ENCODE measurements around the gene TBRG4.

TBRG4 gene

DNA sequence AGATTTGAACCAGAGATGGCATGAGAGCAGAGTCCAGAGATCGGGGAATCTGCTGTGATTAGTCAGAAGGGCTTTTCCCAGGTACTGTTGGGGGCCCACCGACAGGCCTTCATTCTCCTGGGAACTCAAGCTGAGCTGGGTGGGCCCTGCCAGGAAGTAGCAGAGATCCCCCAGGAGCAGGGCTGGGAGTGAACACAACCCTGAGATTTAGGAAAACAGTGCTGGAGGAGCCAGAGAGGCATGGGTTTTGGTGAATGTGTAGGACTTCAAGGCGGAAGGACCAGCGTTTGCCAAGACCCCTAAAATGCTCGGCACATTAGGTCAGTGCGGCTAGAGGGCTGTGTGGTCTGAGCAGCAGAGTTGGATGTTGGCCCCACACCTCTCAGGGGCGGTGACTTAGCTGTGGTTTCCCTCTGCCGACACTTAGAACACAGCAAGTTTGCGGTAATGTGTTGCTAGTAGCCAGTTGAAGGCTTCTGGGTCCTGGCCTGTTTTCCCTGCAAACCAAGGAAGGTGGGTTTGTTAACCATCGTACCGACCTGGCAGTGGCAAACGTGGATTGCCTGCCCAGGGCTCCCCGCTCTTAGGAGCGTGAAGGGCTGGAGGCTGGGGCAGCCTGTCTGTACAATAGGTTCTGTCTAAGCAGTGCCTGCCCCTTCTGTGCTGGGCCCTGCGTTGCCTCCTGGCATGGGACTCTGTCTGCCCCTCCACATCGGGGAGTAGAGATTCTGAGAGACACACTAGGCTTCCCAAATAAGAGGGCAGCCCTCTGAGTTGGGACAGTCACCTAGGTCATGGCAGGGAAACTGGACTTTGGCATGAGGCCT, 36.8 kb downstream of the TBRG4 start:
- no peak for DNase-seq (ENCODE audit: low read depth in 3 of 3)

DNA sequence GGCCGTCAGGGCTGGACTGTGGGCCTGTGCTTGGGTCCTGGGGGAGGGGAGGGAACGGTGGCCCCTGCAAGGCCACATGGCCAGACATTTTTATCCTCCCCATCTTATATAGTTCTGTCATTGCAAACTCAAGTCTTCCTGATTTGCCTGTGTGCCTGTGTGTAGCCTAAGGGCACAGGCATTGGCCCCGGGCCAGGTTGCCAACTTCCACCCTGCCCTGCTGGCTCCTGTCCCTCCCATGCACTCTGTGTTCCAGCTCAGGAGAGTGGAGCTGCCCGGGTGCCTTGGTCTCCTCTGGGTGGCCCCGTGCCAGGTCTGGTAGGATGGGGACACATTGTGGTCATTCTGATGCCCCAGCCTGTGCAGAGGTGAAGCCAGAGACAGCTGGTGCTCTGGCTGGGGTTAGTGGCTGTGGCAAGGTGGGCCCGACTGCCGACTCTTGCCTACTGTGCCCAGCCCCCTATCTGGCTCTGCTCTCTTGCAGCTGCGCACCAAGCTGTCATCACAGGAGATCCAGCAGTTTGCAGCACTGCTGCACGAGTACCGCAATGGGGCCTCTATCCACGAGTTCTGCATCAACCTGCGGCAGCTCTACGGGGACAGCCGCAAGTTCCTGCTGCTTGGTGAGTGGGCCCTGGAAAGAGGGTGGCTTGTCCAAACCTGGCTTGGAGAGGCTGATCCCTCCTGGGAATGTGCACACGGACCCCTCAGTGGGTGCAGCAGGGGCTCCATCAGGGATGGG, 37.5 kb downstream of the TBRG4 start:
- DNase-seq (ENCODE audit: low read depth in 3 of 3): no peak

DNA sequence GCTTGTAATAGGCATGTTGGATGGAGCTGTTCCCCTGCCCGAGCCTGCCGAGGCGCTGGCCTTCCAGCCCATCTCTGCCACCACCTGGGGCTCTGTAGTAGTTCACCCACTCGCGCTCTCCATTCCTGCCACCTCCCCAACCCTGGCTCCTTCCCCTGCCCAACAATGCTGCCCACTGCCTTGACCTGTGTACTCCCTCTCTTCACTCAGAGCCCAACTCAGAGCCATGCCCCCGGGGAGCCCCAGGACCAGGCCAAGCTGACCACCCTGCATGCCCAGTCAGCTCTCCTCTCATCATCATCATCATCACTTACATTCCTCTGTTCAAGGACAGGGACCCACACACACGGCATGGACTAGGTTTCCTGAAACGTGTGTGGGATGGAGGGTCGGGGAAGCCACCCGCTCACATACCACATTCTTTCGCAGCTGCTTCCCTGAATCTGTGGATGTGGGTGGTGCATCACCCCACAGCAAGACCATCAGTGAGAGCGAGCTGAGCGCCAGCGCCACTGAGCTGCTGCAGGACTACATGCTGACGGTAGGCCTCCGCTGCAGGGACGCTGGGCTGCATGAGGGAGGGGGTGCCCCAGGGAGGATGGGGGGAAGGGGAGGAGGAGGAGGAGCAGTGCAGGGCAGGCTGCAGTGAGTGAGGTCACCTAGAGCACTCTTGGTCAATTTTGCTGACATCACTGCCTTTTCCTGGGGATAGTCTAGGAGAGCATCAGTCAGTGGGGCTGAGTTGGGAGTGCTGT, 38.3 kb downstream of the TBRG4 start:
- DNase-seq (ENCODE audit: low read depth in 3 of 3): no peak

DNA sequence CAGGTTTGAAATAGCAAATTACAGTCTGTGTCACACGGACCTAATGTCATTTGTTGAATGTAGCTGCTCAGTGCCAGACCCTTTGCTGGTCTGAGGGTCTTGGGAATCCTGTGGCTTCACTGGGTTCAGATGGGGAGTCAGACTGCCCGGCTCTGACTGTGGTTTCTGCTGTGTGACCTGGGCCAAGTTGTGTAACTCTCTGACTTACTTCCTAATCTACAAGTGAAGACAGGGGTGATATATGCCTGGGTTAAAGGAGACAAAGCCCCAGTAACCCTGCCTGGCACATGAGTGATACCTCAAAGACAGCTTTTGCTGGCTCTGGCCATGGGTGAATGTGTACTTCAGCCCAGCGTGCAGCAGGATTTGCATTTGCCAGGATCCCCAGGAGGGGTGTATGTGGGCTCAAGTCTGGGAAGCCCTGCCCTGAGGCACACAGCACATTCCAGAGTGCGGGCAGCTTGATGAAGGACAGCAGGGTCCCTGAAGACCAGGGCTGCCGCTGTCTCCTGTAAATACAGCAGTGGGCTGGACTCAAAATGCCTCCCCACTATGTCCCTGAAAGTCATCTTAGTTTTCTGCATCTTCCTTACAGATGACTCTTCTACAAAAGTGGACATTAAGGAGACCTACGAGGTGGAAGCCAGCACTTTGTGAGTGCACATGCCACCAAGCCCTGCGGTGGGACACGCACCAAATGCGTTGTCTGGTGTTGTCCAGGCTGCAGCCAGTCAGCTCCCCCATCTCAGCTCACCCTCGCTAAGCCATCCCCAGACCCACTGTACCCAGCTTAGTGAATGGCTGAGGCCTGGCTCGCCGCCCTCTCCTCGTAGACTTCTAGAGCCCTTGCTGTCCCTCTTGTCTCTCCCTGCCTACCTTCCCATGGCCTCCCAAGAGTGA, 39.1 kb downstream of the TBRG4 start:
- DNase-seq (ENCODE audit: low read depth in 3 of 3): no peak

DNA sequence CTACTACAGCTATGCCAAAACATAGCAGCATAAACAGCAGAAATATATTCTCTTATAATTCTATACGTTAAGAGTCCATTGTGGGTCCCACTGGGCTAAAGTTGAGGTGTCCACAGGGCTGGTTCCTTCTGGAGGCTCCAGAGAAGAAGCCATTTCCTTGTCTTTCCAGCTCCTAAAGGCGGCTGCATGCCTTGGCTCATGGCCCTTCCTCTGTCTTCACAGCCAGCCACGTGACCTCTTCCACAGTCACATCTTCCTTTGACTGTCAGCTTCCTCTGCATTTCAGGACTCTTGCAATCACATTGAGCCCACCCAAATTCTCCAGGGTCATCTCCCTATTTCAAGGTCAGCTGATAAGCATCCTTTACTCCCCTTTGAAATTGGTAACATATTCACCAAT, 40.0 kb downstream of the TBRG4 start:
- DNase-seq (ENCODE audit: low read depth in 3 of 3): no peak

DNA sequence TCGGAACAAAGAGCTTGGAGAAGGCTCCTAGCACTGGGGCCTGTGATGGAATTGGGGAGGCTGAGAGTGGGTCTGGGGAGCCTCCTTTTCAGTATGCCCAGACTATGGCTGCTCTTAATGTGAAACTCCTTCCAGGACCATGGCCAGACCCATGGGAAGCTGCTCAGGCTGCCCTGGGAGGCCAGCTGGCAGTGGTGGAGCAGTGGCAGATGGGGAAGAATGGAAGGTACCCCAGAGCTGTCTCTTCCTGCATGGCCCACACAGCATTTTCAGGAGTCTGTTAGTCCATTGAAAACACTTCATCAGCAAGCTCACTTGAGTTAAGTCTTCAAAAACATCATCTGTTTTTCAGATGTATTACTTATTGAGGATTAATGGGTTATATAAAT, 41.2 kb downstream of the TBRG4 start:
- no peak for DNase-seq (ENCODE audit: low read depth in 3 of 3)

DNA sequence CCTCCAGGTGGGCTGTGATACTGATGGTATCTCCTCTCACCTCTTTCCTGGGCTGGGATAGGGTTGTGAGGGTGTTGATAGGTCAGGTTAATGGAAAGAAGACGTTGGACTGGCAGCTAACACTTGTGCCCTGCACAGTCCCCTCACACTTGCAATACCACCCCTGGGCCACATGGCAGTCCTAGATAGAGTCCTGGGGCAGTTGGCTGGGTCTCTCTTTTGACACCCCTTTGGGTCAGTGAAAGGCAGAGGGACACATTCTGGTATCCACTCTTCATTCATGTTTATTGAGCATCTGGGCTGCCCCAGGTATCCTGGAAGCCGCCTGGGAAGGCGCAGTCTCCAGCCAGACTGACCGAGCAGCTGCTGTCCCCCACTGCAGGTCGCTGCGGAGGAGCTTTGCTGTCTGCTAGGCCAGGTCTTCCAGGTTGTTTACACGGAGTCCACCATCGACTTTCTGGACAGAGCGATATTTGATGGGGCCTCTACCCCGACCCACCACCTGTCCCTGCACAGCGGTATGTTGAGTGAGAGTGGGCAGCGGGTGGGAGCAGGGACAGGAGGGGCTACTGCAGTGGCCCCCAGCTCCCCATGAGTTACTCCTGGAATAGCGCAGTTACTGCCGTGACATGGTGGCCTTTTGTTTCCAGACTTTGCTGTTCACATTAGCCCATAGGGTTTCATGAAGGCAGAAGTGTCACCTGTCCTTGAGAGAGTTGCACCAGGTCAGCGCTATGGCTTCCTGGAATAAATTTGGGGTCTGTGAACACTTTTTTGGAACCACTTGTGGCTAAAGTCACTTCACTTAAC, 41.8 kb downstream of the TBRG4 start:
- no peak for DNase-seq (ENCODE audit: low read depth in 3 of 3)

DNA sequence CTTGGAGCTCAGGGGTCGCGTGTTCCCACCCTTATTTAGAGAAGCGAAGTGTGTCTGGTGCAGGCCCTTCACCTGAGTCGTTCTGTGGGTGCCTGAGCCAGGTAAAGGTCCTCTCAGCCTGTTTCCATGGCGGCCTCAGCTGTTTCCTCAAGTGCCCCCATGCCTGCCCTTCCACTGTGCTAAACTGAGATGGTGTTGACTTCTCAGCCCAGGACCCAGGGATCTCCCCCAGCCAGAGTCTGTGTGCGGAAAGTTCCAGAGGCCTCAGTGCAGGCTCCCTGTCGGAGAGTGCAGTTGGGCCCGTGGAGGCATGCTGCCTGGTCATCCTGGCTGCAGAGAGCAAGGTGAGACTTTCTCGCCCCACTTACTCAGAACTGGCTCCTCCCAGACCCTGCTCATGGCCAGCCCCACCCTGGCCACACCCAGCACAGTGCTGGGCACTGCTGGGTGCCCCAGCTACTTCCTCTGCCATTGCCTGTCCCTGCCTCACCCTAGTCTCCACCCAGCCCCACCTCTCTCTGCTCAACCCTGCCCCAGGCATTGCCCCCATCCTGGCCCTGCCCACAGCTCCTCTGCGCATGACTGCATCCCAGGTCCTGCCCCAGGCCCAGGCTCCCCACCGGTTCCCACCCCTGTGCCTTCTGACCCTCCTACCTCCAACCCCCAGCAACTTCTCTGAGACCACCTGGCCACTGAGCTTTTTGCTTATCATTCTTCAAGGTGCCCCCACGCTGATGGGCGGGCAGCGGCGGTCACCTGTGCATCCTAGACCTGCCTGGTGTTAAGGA, 43.1 kb downstream of the TBRG4 start:
- DNase-seq (ENCODE audit: low read depth in 3 of 3): no peak

DNA sequence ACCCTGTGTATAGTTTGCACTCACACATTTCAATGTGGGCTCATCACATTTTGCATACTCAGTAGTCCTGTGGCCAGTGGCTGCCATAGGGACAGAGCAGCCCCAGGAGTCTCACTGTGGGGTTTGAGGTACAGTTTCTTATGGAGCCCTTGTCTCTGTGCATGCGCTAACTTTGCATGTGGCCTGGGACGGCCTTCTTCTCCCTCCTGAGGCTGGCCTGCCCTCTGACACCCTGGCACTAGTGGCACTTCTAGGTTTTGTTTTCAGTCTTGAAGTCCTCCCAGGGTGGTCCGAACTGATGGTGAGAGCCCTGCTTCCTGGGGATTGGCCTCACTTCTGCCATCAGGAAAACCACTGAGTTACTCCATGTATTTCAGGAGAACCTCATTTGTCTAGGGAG, 43.9 kb downstream of the TBRG4 start:
- DNase-seq (ENCODE audit: low read depth in 3 of 3): no peak

DNA sequence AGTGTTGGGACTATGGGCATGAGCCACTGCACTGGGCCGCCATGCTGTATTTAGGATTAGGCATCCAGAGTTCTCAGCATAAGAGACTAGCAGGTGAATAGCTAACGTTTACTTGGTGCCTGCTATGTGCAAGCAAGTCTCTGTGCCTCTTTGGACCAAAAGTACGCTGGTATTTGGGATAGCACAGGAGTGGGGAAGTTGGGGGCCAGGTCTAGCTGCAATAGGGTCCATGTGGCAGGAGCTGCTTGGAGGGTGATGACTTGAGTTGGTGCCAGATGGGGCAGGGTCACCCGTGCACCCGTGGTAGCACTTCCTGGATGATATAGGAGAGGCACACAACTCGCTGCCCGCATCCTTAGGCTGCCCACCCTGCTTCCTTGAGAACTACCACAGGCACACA, 45.1 kb downstream of the TBRG4 start:
- no peak for DNase-seq (ENCODE audit: low read depth in 3 of 3)

DNA sequence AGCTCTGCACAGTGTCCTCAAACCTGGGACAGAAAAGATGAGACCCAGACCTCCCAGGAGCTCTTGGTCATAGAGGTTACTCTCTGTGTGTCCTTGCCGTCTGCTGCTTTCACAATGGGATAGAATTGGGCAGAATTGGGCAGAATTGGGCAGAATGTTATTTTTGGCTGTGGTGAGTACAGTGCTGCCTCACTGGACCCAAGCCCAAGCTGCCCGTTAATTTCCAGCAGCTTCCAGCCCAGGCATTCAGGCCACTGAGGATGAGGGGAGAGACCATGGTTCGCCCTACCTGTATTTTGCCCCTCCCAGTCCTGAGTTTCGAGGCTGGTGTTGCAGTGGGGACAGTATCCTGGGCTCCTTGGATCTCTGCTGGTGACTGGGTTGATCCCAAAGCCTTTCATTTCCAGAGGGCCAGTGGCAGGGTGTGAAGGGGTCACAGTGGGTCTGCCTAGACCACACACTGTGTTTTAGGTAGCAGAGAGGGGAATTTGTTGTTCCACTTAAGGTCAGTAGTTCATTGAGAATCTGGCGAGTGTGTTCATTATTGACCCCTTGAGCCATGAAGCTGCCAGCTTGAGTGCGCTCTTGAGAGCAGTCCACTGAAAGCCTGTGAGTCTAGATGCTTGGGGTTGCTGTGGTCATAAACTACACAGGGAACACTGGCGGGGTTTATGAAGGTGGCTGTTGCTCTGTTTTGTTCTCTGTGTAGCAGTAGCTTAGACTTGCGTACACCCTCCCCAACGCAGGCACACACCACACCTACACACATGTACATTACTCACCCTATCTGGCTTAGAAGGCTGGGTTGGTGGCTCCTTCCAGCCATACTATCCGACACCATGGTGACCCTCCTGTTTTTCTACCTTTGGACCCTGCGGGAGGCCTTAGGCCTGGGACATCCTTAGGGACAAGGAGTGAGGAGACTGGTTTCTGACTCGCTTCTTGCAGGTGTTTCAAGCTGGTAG, 46.2 kb downstream of the TBRG4 start:
- no peak for DNase-seq (ENCODE audit: low read depth in 3 of 3)

DNA sequence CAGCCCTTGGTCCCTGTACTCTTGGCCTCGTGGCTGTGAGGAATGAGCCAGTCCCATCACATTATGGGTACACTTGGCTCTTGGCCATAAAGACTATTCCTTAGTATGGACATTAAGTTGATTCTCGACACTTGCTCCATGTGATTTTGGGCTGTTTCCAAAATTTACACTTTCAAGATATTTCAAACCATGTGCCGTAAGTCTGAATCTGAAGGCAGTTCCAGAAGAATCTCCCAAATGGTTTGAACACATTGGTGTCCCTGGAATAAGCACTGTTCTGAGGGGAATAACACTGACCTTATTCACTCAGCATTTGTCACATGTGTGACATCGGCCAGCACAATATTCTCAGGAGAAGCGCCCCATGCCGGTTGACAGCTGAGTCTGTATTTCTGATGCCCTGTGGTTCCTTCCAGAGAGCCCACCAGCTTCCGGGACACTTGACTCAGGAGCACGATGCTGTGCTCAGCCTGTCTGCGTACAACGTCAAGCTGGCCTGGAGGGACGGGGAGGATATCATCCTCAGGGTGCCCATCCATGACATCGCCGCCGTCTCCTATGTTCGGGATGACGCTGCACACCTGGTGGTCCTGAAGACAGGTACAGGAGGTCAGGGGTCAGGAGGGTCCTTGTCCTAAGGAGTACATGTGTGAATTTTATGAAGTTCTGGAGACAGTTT, 47.3 kb downstream of the TBRG4 start:
- no peak for DNase-seq (ENCODE audit: low read depth in 3 of 3)

DNA sequence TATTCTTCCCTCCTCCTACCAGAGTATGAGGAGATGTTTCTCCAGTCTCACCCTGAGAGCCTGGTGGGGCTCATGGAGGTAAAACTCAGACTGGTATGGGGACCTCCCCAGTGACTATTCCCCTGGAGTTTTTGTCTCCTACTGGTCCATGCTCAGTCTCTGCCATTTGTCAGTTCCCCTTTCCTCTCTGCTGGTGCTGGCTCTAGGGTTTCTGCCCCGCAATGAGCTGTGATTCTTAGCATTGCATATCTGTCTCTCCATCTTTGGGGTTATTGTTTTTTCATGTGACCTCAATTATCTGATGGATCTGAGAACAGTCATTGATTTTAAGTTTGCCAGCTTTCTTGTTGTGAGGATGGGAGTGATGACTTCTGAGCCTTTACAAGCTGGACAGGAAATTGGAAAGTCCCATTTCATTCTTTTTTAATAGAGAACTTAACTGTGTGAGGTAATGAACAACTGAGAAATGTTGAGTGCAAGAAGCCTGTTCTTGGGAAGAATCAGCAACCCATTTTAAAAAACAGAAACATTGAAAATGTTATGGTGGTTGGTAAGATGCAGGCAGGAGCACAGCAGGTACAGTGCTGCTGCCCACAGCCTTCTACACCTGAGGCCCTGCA, 49.6 kb downstream of the TBRG4 start:
- DNase-seq (ENCODE audit: low read depth in 3 of 3): no peak

DNA sequence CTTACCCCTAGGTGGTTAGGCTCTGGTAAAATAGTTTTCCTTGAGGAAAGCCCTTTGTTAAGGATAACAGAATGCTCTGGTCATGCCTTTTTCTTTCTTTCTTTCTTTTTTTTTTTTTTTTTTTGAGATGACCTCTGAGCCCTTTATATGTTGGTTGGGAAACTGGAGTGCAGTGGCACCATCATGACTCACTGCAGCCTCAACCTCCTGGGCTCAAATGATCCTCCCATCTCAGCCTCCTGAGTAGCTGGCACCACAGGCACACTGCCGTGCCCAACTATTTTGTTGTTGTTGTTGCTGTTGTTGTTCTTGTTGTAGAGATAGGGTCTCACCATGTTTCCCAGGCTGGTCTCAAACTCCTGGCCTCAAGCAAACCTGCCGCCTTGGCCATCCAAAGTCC, 50.1 kb downstream of the TBRG4 start:
- DNase-seq (ENCODE audit: low read depth in 3 of 3): no peak

DNA sequence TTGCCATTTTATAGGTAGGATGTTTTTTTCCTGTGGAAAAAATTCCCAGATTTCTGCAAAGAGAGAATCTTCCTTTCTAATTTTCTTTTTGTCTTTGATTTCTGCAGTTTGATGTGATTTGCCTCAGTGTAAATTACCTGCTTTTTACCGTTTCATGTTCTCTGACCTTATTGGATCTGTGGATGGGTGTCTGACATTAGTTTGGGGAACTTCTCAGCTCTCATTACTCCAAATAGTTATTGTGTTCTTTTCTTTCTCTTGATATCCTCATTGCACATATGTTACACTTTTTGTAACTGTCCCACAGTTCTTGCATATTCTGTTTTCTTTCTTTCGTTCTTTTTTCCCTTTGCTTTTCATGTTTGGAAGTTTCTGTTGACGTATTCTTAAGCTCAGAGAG, 51.2 kb downstream of the TBRG4 start:
- DNase-seq (ENCODE audit: low read depth in 3 of 3): no peak

DNA sequence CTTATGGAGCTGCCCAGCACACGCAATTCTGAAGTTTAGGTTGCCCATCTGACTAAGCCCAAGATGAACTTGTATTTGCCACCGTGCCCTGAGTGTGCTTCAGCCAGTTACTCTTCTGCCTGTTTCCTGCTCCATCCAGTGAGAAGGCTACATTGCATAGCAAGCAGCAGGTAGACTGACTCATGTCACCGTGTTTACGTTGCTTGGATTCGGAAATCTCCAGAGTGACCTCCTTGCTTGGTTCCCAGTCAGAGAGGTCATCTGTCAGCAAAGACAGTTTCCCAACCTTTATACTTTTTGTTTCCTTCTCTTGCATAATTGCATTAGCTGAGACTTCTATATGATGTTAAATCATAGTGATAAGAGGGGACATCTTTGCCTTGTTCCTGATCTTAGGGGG, 53.6 kb downstream of the TBRG4 start:
- DNase-seq (ENCODE audit: low read depth in 3 of 3): no peak

DNA sequence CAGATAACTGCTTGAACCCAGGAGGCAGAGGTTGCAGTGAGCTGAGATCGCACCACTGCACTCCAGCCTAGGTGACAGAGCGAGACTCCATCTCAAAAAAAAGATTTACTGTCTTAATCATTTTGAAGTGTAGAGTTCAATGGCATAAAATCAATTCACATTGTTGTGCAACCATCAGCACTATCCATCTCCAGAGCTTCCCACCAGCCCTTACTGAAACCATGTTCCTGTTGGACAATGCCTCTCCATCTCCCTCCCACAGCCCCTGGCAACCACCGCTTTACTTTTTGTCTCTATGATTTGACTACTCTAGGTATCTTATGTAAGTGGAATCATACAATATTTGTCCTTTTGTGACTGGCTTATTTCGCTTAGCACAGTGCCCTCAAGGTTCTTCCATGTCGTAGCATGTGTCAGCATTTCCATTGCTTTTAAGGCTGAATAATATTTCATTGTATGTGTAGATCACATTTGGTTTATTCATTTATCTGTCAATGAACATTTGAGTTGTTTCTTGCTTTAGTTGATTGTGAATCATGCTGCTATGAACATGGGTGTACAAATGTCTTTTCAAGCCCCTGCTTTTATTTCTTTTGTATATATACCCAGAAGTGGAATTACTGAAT, 55.8 kb downstream of the TBRG4 start:
- no peak for DNase-seq (ENCODE audit: low read depth in 3 of 3)

Measured in stimulated activated CD4-positive, alpha-beta T cell treated with anti-CD3 and anti-CD28 coated beads, TNF-alpha, amount 100 ng/mL, for 48 hours (primary cell).